Loucy (cell line): ENCODE measurements around the gene CRCP.

ENCODE experiments used
- CTCF ChIP-seq: fragments of 200-600 bp; sonication (generic); conservative IDR thresholded peaks from 2 replicates; pipeline ENCODE4 v1.5.1; 2014; ENCODE audit warnings: mild to moderate bottlenecking, antibody characterized with exemption, low read length
- EZH2phosphoT487 ChIP-seq: fragments of 200-600 bp; IDR thresholded peaks from 2 replicates; pipeline ENCODE4 v1.6.1; 2018; ENCODE audit warnings: antibody characterized with exemption, mild to moderate bottlenecking, moderate library complexity, borderline replicate concordance

DNA sequence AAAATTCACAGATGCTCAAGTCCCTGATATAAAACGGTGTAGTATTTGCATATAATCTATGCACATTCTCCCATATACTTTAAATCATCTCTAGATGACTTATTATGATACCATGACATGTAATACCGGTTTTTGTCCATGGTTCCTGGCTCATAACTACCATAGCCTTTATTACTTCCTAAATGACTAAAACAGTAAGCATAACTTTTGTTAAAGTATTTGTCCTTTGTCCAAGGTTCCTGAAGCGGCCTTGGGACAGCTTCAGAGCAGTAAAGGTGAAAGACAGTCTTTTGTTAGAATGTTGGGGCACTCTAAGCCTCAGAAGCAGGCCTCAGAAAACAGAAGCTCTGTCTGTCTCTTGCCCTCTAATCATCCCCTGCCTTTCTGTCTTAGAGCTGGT, 4.0 kb downstream of the CRCP start:
- TF ChIP-seq CTCF = no peak
- no peak for TF ChIP-seq EZH2phosphoT487
